PC-3 (cell line): ENCODE data around the gene SLFN5.

ENCODE experiments used
- CTCF ChIP-seq: fragments of 300-600 bp; sonication (generic); conservative IDR thresholded peaks from 2 replicates; pipeline ENCODE4 v1.5.1; 2017; ENCODE audit warnings: antibody characterized with exemption, low read depth, mild to moderate bottlenecking, low read length
- EZH2 ChIP-seq: fragments of 300-600 bp; sonication (generic); IDR thresholded peaks from one replicate; pipeline ENCODE4 v1.6.1; 2017; ENCODE audit warnings: antibody characterized with exemption, mild to moderate bottlenecking, low read length; ENCODE audit not compliant: unreplicated experiment

GRCh38 chr17:35286120-35286781 lies 43.4 kb downstream of the SLFN5 start:
- TF ChIP-seq EZH2: no peak
- TF ChIP-seq CTCF: no peak
